DND-41 (cell line): ENCODE measurements around the gene MICAL3.

Experiments used
- CTCF ChIP-seq: IDR thresholded peaks from 2 replicates; pipeline ENCODE4 v1.5.1; 2012; ENCODE audit warnings: borderline replicate concordance, low read length, moderate library complexity, mild to moderate bottlenecking; ENCODE audit not compliant: poor library complexity, severe bottlenecking; ENCODE audit errors: extremely low read depth
- EZH2 ChIP-seq: IDR thresholded peaks from 3 replicates; pipeline ENCODE4 v1.6.1; 2012; ENCODE audit warnings: borderline replicate concordance, low read depth, mild to moderate bottlenecking, moderate library complexity, low read length, inconsistent platforms; ENCODE audit not compliant: severe bottlenecking

GRCh38 chr22:17804331-17805080, 219.9 kb downstream of the MICAL3 start:
- no peak for TF ChIP-seq CTCF
- TF ChIP-seq EZH2 = no peak
